Common myeloid progenitor, CD34-positive (primary cell): Measurements from ENCODE around the gene ERC2.

Experiments
- CTCF ChIA-PET: fragments of 350-600 bp; sonication (Branson Sonifier 250); formaldehyde crosslinking; loops from one replicate; lab custom pipeline; 2021; ENCODE audit warnings: antibody characterized with exemption; lab: Charles Lee
- POLR2A ChIA-PET: fragments of 350-600 bp; sonication (Branson Sonifier 250); formaldehyde crosslinking; loops from one replicate; lab custom pipeline; 2021; ENCODE audit warnings: antibody characterized with exemption; lab: Charles Lee
- DNase-seq, 3 donors: peaks; one replicate each; pipeline versions ENCODE4 v3.0.0 to v3.0.0-alpha.2; 2013
- H3K27ac ChIP-seq, 2 experiments: 1 replicate in 1 of 2; 2 replicates in 1 of 2; pipeline ENCODE4 v1.7.0; 2013; ENCODE audit warnings: inconsistent platforms in 2 of 2, low read length in 2 of 2, mild to moderate bottlenecking in 2 of 2, low read depth in 1 of 2, moderate library complexity in 1 of 2; ENCODE audit not compliant: severe bottlenecking in 2 of 2, insufficient read depth in 1 of 2, poor library complexity in 1 of 2
- H3K27me3 ChIP-seq, 5 experiments: replicated peaks in 2 of 5; 1 replicate in 3 of 5; 2 replicates in 2 of 5; pipeline versions ENCODE4 v1.6.1 to v1.7.0; 2013; ENCODE audit warnings: low read length in 4 of 5, mild to moderate bottlenecking in 2 of 5, moderate library complexity in 2 of 5, inconsistent platforms in 1 of 5; ENCODE audit not compliant: insufficient read depth in 5 of 5, control insufficient read depth in 4 of 5
- H3K36me3 ChIP-seq, 4 experiments: 1 replicate in 2 of 4; 2 replicates in 2 of 4; pipeline versions ENCODE4 v1.6.1 to v1.7.0; 2013; ENCODE audit warnings: low read length in 3 of 4, control low read depth in 1 of 4, mild to moderate bottlenecking in 1 of 4; ENCODE audit not compliant: control insufficient read depth in 4 of 4, insufficient read depth in 4 of 4
- H3K4me1 ChIP-seq, 4 experiments: 1 replicate in 3 of 4; 2 replicates in 1 of 4; pipeline versions ENCODE4 v1.6.1 to v1.7.1; 2013; ENCODE audit warnings: low read length in 3 of 4, mild to moderate bottlenecking in 3 of 4, control low read depth in 1 of 4, inconsistent platforms in 1 of 4, moderate library complexity in 1 of 4; ENCODE audit not compliant: control insufficient read depth in 4 of 4, insufficient read depth in 4 of 4; ENCODE audit errors: control extremely low read depth in 1 of 4
- H3K4me3 ChIP-seq, 7 experiments: 1 replicate in 4 of 7; 2 replicates in 3 of 7; pipeline versions ENCODE4 v1.5.1 to v1.7.0; 2013; ENCODE audit warnings: mild to moderate bottlenecking in 7 of 7, low read length in 6 of 7, moderate library complexity in 6 of 7, inconsistent platforms in 2 of 7, low read depth in 2 of 7, control low read depth in 1 of 7; ENCODE audit not compliant: insufficient read depth in 4 of 7, control insufficient read depth in 1 of 7; ENCODE audit errors: extremely low read depth in 1 of 7
- H3K9me3 ChIP-seq, 5 experiments: 1 replicate in 4 of 5; 2 replicates in 1 of 5; pipeline versions ENCODE4 v1.6.1 to v1.7.1; 2013; ENCODE audit warnings: low read length in 4 of 5, mild to moderate bottlenecking in 2 of 5, inconsistent platforms in 1 of 5, low read depth in 1 of 5, moderate library complexity in 1 of 5; ENCODE audit not compliant: control insufficient read depth in 4 of 5, insufficient read depth in 2 of 5; ENCODE audit errors: control extremely low read depth in 1 of 5
- WGBS: methylation state at CpG from one replicate; pipeline ENCODE4 v1.1.5; 2013; ENCODE audit not compliant: insufficient coverage; 5-methylcytosine and 5-hydroxymethylcytosine counted together

ERC2 gene

DNA sequence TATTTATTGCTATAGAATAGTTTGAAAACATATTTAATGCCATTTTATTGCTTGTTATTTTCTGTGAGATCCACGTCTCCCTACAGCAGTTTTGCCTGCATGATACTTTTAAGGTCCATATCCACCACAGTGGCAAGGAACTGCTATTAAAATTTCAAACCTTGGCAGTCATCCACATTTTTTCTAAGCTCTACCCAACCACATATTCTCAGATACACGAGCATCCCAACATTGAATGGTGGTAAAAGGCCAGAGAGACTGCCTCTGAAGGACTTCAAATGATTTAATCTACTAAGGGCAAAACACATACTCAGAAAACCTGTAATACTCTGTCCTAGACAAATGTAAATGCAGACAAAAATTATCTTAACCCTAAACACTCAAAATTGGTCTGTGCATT is 173.1 kb downstream of the ERC2 start:
- H3K4me3 ChIP-seq: no peak overlapping the region
- no peak for DNase-seq
- H3K9me3 ChIP-seq: no peaks in the 10 kb centered on the region
- no peaks in the 10 kb centered on the region for H3K4me1 ChIP-seq
- CTCF ChIA-PET: no interaction called here
- WGBS: 71% methylated on average over 1 of the region's 2 CpGs
- peaks cover 0 to 2% (median 0%) of the 10 kb centered on the region in 5 experiments for H3K27me3 ChIP-seq
- no peaks in the 10 kb centered on the region for H3K36me3 ChIP-seq
- no peak overlapping the region for H3K27ac ChIP-seq
- POLR2A ChIA-PET: no interaction called here

DNA sequence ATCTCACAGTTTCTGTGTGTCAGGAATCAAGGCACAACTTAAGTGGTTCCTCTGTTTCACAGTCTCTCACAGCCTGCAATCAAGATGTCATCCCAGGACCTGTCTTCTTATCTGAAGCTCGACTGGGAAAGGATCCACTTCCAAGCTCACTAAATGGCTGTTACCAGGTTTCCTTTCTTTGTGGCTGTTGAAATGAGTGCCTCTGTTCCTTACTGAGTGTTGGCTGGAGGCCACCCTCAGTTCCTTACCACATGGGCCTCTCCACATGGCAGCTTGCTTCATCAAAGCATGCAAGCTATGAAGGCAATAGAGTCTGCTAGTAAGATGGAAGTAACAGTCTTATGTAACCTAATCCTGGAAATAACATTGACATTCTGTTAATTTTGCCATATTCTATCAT is 174.0 kb downstream of the ERC2 start:
- H3K27ac ChIP-seq: no peak overlapping the region
- no peaks in the 10 kb centered on the region for H3K4me1 ChIP-seq
- no peak overlapping the region for H3K4me3 ChIP-seq
- CTCF ChIA-PET: no interaction called here
- no peaks in the 10 kb centered on the region for H3K9me3 ChIP-seq
- H3K27me3 ChIP-seq: peaks cover 0 to 2% (median 0%) of the 10 kb centered on the region in 5 experiments
- POLR2A ChIA-PET: no interaction called here
- H3K36me3 ChIP-seq: no peaks in the 10 kb centered on the region
- no peak for DNase-seq
- WGBS: 86% methylated on average over 1 of the region's 1 CpG

- CTCF ChIA-PET: interaction anchor here (0.7 kb wide), 1 partner anchor 22 kb away, joined by 3 read pairs; no protein-coding TSS in a partner anchor
- Histone ChIP-seq H3K36me3 (no peaks in the 10 kb centered on the region), H3K9me3 (no peaks in the 10 kb centered on the region)
Observed at GRCh38 chr3:56291953-56292352, 176.3 kb downstream of the ERC2 start.

GRCh38 chr3:56291244-56291680 is 177.0 kb downstream of the ERC2 start:
- Histone ChIP-seq H3K9me3 (no peaks in the 10 kb centered on the region), H3K4me3 (no peak overlapping the region), H3K27me3 (peaks cover 0 to 5% (median 0%) of the 10 kb centered on the region in 5 experiments), H3K36me3 (no peaks in the 10 kb centered on the region), H3K4me1 (no peaks in the 10 kb centered on the region), H3K27ac (no peak overlapping the region)
- CTCF ChIA-PET: no interaction called here
- DNase-seq: no peak
- WGBS: 100% methylated on average over 2 of the region's 3 CpGs
- POLR2A ChIA-PET: no interaction called here

More at GRCh38 chr3:56291953-56292352, 176.3 kb downstream of the ERC2 start:
- DNase-seq: no peak
- POLR2A ChIA-PET: interaction anchor here (0.7 kb wide), 1 partner anchor 399 kb away, joined by 3 read pairs; no protein-coding TSS in a partner anchor
- H3K27ac ChIP-seq: no peak overlapping the region
- no peaks in the 10 kb centered on the region for H3K4me1 ChIP-seq
- H3K4me3 ChIP-seq: no peak overlapping the region
- WGBS: 93% methylated on average over 2 of the region's 3 CpGs
- peaks cover 0 to 5% (median 0%) of the 10 kb centered on the region in 5 experiments for H3K27me3 ChIP-seq

DNA sequence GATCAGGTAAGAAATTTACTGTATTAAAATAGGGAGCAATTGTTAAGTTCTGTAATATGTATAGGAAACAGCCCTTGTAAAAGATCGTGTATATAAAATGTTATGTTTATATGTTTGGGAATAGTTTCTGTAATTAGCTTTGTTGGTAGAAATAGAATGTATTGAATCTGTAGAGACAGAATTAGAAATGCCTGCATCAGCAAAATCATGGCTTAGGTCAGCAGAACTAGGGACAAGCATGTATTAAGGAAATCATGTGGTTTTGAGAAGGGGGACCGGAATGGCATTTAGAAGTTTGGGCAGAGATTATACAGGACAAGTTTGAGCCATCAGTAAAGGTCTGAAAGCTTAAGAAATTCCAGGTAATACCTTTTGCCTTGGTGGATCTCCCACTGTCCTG is 177.9 kb downstream of the ERC2 start:
- Histone ChIP-seq H3K36me3 (no peaks in the 10 kb centered on the region), H3K4me1 (no peaks in the 10 kb centered on the region), H3K27me3 (peaks cover 0 to 5% (median 0%) of the 10 kb centered on the region in 5 experiments), H3K9me3 (no peaks in the 10 kb centered on the region), H3K27ac (no peak overlapping the region), H3K4me3 (no peak overlapping the region)
- POLR2A ChIA-PET: no interaction called here
- CTCF ChIA-PET: no interaction called here
- no peak for DNase-seq
- WGBS: 100% methylated on average over 2 of the region's 2 CpGs

DNA sequence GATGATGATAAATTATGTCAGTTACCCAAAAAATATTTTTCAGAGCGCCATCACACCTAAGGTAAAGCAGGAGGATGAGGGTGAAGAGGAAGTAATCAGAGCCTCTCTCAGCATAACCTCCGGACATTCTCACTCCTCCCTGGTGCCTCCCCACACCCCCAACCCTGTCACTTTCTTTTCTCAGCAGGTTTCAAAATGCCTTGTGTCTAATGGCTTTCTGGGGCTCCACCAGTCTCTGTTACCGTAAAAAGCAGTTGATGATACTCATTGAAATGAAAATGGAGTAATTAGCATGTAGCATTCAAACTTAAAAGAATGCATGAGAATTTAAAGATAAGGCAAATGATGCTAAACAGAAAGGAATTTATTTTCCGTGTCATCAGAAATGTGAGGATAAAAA is 180.0 kb downstream of the ERC2 start:
- Histone ChIP-seq H3K9me3 (no peaks in the 10 kb centered on the region), H3K36me3 (no peaks in the 10 kb centered on the region), H3K4me3 (no peak overlapping the region), H3K27me3 (peaks cover 0 to 3% (median 0%) of the 10 kb centered on the region in 5 experiments), H3K27ac (no peak overlapping the region), H3K4me1 (no peaks in the 10 kb centered on the region)
- DNase-seq: no peak
- ChIA-PET CTCF (no interaction called here), POLR2A (no interaction called here)
- WGBS: 100% methylated on average over 1 of the region's 4 CpGs

- H3K27ac ChIP-seq: no peak overlapping the region
- no peak for DNase-seq
- no peaks in the 10 kb centered on the region for H3K4me1 ChIP-seq
- H3K36me3 ChIP-seq: no peaks in the 10 kb centered on the region
- ChIA-PET POLR2A (no interaction called here), CTCF (no interaction called here)
- no peaks in the 10 kb centered on the region for H3K9me3 ChIP-seq
- H3K27me3 ChIP-seq: peaks cover 0 to 3% (median 2%) of the 10 kb centered on the region in 5 experiments
- no peak overlapping the region for H3K4me3 ChIP-seq
Observed at GRCh38 chr3:56282341-56282740, 185.9 kb downstream of the ERC2 start.
